Liver (tissue), 9 donors: ENCODE measurements around the gene LTBP2. TPM values are rescaled to one million over a fixed set of nuclear protein-coding genes. Genes with fewer than 3 reads are reported as not detected.

Experiments used
- DNase-seq: peaks from one replicate; pipeline ENCODE4 v3.0.0-alpha.2; 2017; ENCODE audit warnings: low spot score
- H3K27ac ChIP-seq, 2 donors: one replicate each; pipeline ENCODE4 v1.7.0; 2013; ENCODE audit warnings: inconsistent platforms in 2 of 2, low read length in 2 of 2, control low read depth in 1 of 2, low read depth in 1 of 2, mild to moderate bottlenecking in 1 of 2
- H3K27me3 ChIP-seq, 4 donors: one replicate each; pipeline versions ENCODE4 v1.6.1 to v1.7.0; 2013; ENCODE audit warnings: low read length in 3 of 4, inconsistent platforms in 1 of 4, mild to moderate bottlenecking in 1 of 4, moderate library complexity in 1 of 4; ENCODE audit not compliant: control insufficient read depth in 4 of 4, insufficient read depth in 4 of 4
- H3K36me3 ChIP-seq, 4 donors: one replicate each; pipeline versions ENCODE4 v1.6.1 to v1.7.0; 2013; ENCODE audit warnings: low read length in 3 of 4, mild to moderate bottlenecking in 3 of 4, low read depth in 1 of 4, moderate library complexity in 1 of 4; ENCODE audit not compliant: control insufficient read depth in 4 of 4, insufficient read depth in 3 of 4
- H3K4me1 ChIP-seq, 4 donors: one replicate each; pipeline versions ENCODE4 v1.6.1 to v1.7.0; 2013; ENCODE audit warnings: low read length in 3 of 4, mild to moderate bottlenecking in 3 of 4, moderate library complexity in 1 of 4; ENCODE audit not compliant: control insufficient read depth in 4 of 4, insufficient read depth in 4 of 4
- H3K4me3 ChIP-seq, 3 donors: one replicate each; pipeline versions ENCODE4 v1.6.1 to v1.7.0; 2013; ENCODE audit warnings: low read length in 3 of 3, control low read depth in 1 of 3, low read depth in 1 of 3, mild to moderate bottlenecking in 1 of 3
- H3K9ac ChIP-seq, 2 donors: one replicate each; pipeline ENCODE4 v1.7.0; 2013; ENCODE audit warnings: low read length in 2 of 2, mild to moderate bottlenecking in 2 of 2, moderate library complexity in 2 of 2, control low read depth in 1 of 2, low read depth in 1 of 2
- H3K9me3 ChIP-seq, 4 donors: one replicate each; pipeline versions ENCODE4 v1.6.1 to v1.7.0; 2013; ENCODE audit warnings: low read length in 3 of 4; ENCODE audit not compliant: control insufficient read depth in 4 of 4
- ATF3 ChIP-seq: IDR thresholded peaks from 2 replicates; pipeline ENCODE4 v1.6.1; 2016; ENCODE audit warnings: antibody characterized with exemption
- CTCF ChIP-seq: fragments of 150-350 bp; IDR thresholded peaks from 2 replicates; pipeline ENCODE4 v1.5.1; 2017; ENCODE audit warnings: improper control_type of control experiment, low read depth, low read length; ENCODE audit not compliant: missing input control
- FOXA1 ChIP-seq: IDR thresholded peaks from 2 replicates; pipeline ENCODE4 v1.6.1; 2016; ENCODE audit warnings: antibody characterized with exemption
- FOXA2 ChIP-seq: IDR thresholded peaks from 2 replicates; pipeline ENCODE4 v1.6.1; 2016; ENCODE audit warnings: antibody characterized with exemption
- GABPA ChIP-seq, 2 donors: IDR thresholded peaks in 1 of 2; conservative IDR thresholded peaks in 1 of 2; 2 replicates each; pipeline ENCODE4 v1.6.1; 2016; ENCODE audit warnings: antibody characterized with exemption in 2 of 2, mild to moderate bottlenecking in 1 of 2, moderate library complexity in 1 of 2
- HNF4A ChIP-seq, 2 donors: conservative IDR thresholded peaks; 2 replicates each; pipeline ENCODE4 v1.6.1; 2016; ENCODE audit warnings: antibody characterized with exemption in 2 of 2, mild to moderate bottlenecking in 2 of 2
- HNF4G ChIP-seq: IDR thresholded peaks from 2 replicates; pipeline ENCODE4 v1.6.1; 2016; ENCODE audit warnings: antibody characterized with exemption
- JUND ChIP-seq, 2 donors: IDR thresholded peaks; 2 replicates each; pipeline ENCODE4 v1.6.1; 2016; ENCODE audit warnings: antibody characterized with exemption in 2 of 2
- MAX ChIP-seq: IDR thresholded peaks from 2 replicates; pipeline ENCODE4 v1.6.1; 2016; ENCODE audit warnings: antibody characterized with exemption
- NR2F2 ChIP-seq: IDR thresholded peaks from 2 replicates; pipeline ENCODE4 v1.6.1; 2016; ENCODE audit warnings: antibody characterized with exemption
- RAD21 ChIP-seq, 2 donors: IDR thresholded peaks; 2 replicates each; pipeline ENCODE4 v1.6.1; 2016; ENCODE audit warnings: antibody characterized with exemption in 2 of 2, mild to moderate bottlenecking in 2 of 2
- REST ChIP-seq: IDR thresholded peaks from 2 replicates; pipeline ENCODE4 v1.6.1; 2016; ENCODE audit warnings: antibody characterized with exemption, mild to moderate bottlenecking
- RXRA ChIP-seq, 2 donors: IDR thresholded peaks; 2 replicates each; pipeline ENCODE4 v1.6.1; 2017 to 2018; ENCODE audit warnings: antibody characterized with exemption in 2 of 2, mild to moderate bottlenecking in 1 of 2
- YY1 ChIP-seq: IDR thresholded peaks from 2 replicates; pipeline ENCODE4 v1.6.1; 2016; ENCODE audit warnings: antibody characterized with exemption, mild to moderate bottlenecking
- ZBTB33 ChIP-seq: IDR thresholded peaks from 2 replicates; pipeline ENCODE4 v1.6.1; 2016; ENCODE audit warnings: antibody characterized with exemption
- WGBS: extraction: QIAGEN DNeasy Blood & Tissue Kit; methylation state at CpG from one replicate; pipeline ENCODE4 v1.1.7; 2013; 5-methylcytosine and 5-hydroxymethylcytosine counted together
- polyA plus RNA-seq, 2 donors: library from polyadenylated mRNA; stranded (reverse) in 1 of 2; unstranded in 1 of 2; fragments of 200-250 nt in 1 of 2; fragments of >200 nt in 1 of 2; fragmentation: Nextera tagmentation in 1 of 2; extraction: Ambion mirVana in 1 of 2; gene quantifications; one replicate each; pipeline versions ENCODE4 v1.2.1 to v1.2.3, GENCODE V29; 2013 to 2015
- total RNA-seq, 2 donors: library from RNA; depleted of rRNA; stranded (reverse); fragments of >200 nt; gene quantifications; one replicate each; pipeline ENCODE4 v1.2.3, GENCODE V29; 2014
- donor health status: healthy.
- donor health status: healthy.
- donor health status: healthy.
- donor health status: healthy.
- donor health status: healthy.

LTBP2 gene
- total and polyA plus RNA-seq, 4 donors, result 0.24 to 1.3 (median 0.89) TPM

- peaks cover 0 to 2% (median 0%) of the 10 kb centered on the region in 4 donors for H3K27me3 ChIP-seq
- no peak for DNase-seq
- H3K9ac ChIP-seq, result no peak overlapping the region
- H3K9me3 ChIP-seq, result no peaks in the 10 kb centered on the region
- no peak overlapping the region for H3K4me3 ChIP-seq
- 94% methylated on average over 1 of the region's 1 CpG for WGBS
- TF ChIP-seq CTCF (no peak), RAD21 (IDR thresholded peaks at IDR 0.05) (no peak), FOXA1 (no peak)
- H3K27ac ChIP-seq, result no peak overlapping the region
- H3K4me1 ChIP-seq, result no peaks in the 10 kb centered on the region
- H3K36me3 ChIP-seq, result no peaks in the 10 kb centered on the region
Measured at GRCh38 chr14:74650927-74651686, 39.1 kb upstream of the LTBP2 start.

GRCh38 chr14:74649673-74650072 is 37.6 kb upstream of the LTBP2 start:
- Histone ChIP-seq H3K4me3 (no peak overlapping the region), H3K27me3 (peaks cover 0 to 2% (median 0%) of the 10 kb centered on the region in 4 donors), H3K9me3 (no peaks in the 10 kb centered on the region), H3K9ac (no peak overlapping the region), H3K4me1 (no peaks in the 10 kb centered on the region), H3K27ac (no peak overlapping the region), H3K36me3 (no peaks in the 10 kb centered on the region)
- no peak for DNase-seq
- peak; percentile 78 for TF ChIP-seq NR2F2
- no peak for TF ChIP-seq REST
- 88% methylated on average over 2 of the region's 2 CpGs for WGBS

- no peak for DNase-seq
Measured at GRCh38 chr14:74649167-74649566, 37.1 kb upstream of the LTBP2 start.

More at GRCh38 chr14:74649167-74649566, 37.1 kb upstream of the LTBP2 start:
- no peak overlapping the region for H3K9ac ChIP-seq
- H3K27ac ChIP-seq, result no peak overlapping the region
- H3K27me3 ChIP-seq, result peaks cover 0 to 2% (median 0%) of the 10 kb centered on the region in 4 donors
- 81% methylated on average over 7 of the region's 7 CpGs for WGBS
- H3K4me3 ChIP-seq, result no peak overlapping the region
- no peaks in the 10 kb centered on the region for H3K36me3 ChIP-seq
- H3K9me3 ChIP-seq, result no peaks in the 10 kb centered on the region
- TF ChIP-seq YY1, result no peak
- TF ChIP-seq GABPA (IDR thresholded peaks at IDR 0.05 in 1 of 2, conservative IDR thresholded peaks at IDR 0.05 in 1 of 2), result no peak
- TF ChIP-seq REST, result no peak
- TF ChIP-seq HNF4G, result no peak
- TF ChIP-seq MAX, result no peak
- no peak for TF ChIP-seq JUND (IDR thresholded peaks at IDR 0.05)
- TF ChIP-seq ATF3, result no peak
- no peak for TF ChIP-seq FOXA1
- no peak for TF ChIP-seq ZBTB33
- TF ChIP-seq HNF4A (conservative IDR thresholded peaks at IDR 0.05), result no peak
- TF ChIP-seq RXRA (IDR thresholded peaks at IDR 0.05), result no peak
- no peak for TF ChIP-seq FOXA2
- TF ChIP-seq NR2F2, result no peak
- no peak for TF ChIP-seq RAD21 (IDR thresholded peaks at IDR 0.05)
- H3K4me1 ChIP-seq, result no peaks in the 10 kb centered on the region
